ENCODE results near the gene DNAAF8. TPM values are rescaled to one million over a fixed set of nuclear protein-coding genes. Genes with fewer than 3 reads are reported as not detected.
"Not testable (repeated sequence)": the region's sequence is repeated elsewhere in the genome, so short reads cannot be mapped to it uniquely, and the experiment has no call there.

Gene DNAAF8
- total and polyA plus RNA-seq, 2 donors (not counting 3 experiments of a cell fraction or from before 2014, with no cell fraction given), result 0.58 to 1.0 TPM

GRCh38 chr16:4783951-4784336 is 49.6 kb downstream of the DNAAF8 start:
- no peak overlapping the region for H2AFZ ChIP-seq (ENCODE audit: low read depth, low read length)
- H3K9ac ChIP-seq (replicated peaks; ENCODE audit: extremely low read depth, insufficient read depth, low read length), result no peak overlapping the region
- H3K79me2 ChIP-seq (ENCODE audit: control insufficient read depth, insufficient read depth, low read length), result no peaks in the 10 kb centered on the region
- BruUV-seq (replicated peaks), result no TSS peak
- H3K27ac ChIP-seq (ENCODE audit: insufficient read depth, low read depth, low read length), result no peak overlapping the region
- H3K4me1 ChIP-seq (ENCODE audit: control insufficient read depth, extremely low read depth, insufficient read depth, low read length), result no peaks in the 10 kb centered on the region
- H3K36me3 ChIP-seq (ENCODE audit: control insufficient read depth in 2 of 2, extremely low read depth in 1 of 2, insufficient read depth in 2 of 2, low read length in 2 of 2), result no peaks in the 10 kb centered on the region
- H3K9me1 ChIP-seq (replicated peaks; ENCODE audit: control insufficient read depth, extremely low read depth, insufficient read depth, low read length), result no peaks in the 10 kb centered on the region
- no peaks in the 10 kb centered on the region for H4K20me1 ChIP-seq (replicated peaks; ENCODE audit: control insufficient read depth, extremely low read depth, insufficient read depth, low read length)
- no peak overlapping the region for H3K4me3 ChIP-seq (replicated peaks in 1 of 3; ENCODE audit: insufficient read depth in 1 of 3, low read depth in 1 of 3, low read length in 3 of 3)
- no peak for FAIRE-seq
- H3K4me2 ChIP-seq (ENCODE audit: insufficient read depth, low read length), result no peak overlapping the region
- no peak for TF ChIP-seq POLR2AphosphoS5 (IDR thresholded peaks at IDR 0.05; ENCODE audit: insufficient read depth, low read depth, low read length)
- TF ChIP-seq POLR2A (IDR thresholded peaks at IDR 0.05; ENCODE audit: low read depth, low read length), result no peak
- TF ChIP-seq CTCF (IDR thresholded peaks at IDR 0.05; ENCODE audit: extremely low read depth in 1 of 2, insufficient read depth in 1 of 2, low read depth in 1 of 2, low read length in 2 of 2), result no peak
- no peak for TF ChIP-seq JUN (IDR thresholded peaks at IDR 0.05; ENCODE audit: borderline replicate concordance, insufficient read depth, insufficient read length, low read depth)
- TF ChIP-seq MAX (IDR thresholded peaks at IDR 0.05; ENCODE audit: insufficient read depth, insufficient read length), result no peak
- no peak for TF ChIP-seq EZH2 (IDR thresholded peaks at IDR 0.05; ENCODE audit: borderline replicate concordance, low read depth, low read length, severe bottlenecking)
- TF ChIP-seq FOS (IDR thresholded peaks at IDR 0.05; ENCODE audit: borderline replicate concordance, insufficient read depth, low read length), result no peak
- no peak for TF ChIP-seq MYC (IDR thresholded peaks at IDR 0.05; ENCODE audit: low read depth, low read length)
- dilution Hi-C loops (cut with MboI; ENCODE audit: extremely low pct_ligation_motif_present, low sequenced_read_pairs) (no loop called here), intact Hi-C loops (cut with micrococcal nuclease) (no loop called here)
- POLR2A ChIA-PET, result no interaction called here
- no peaks in the 10 kb centered on the region for H3K9me3 ChIP-seq (replicated peaks; ENCODE audit: control insufficient read depth, insufficient read depth, low read length)
- CTCF ChIA-PET, result no interaction called here
- no peaks in the 10 kb centered on the region for H3K27me3 ChIP-seq (ENCODE audit: control insufficient read depth in 2 of 2, insufficient read depth in 2 of 2, low read length in 2 of 2)
- no peak for DNase-seq (ENCODE audit: low read depth, low spot score)

- H3K4me1 ChIP-seq (ENCODE audit: control insufficient read depth, extremely low read depth, insufficient read depth, low read length); H3K4me2 ChIP-seq (ENCODE audit: insufficient read depth, low read length); H3K9ac ChIP-seq (replicated peaks; ENCODE audit: extremely low read depth, insufficient read depth, low read length); H3K27me3 ChIP-seq (ENCODE audit: control insufficient read depth in 2 of 2, insufficient read depth in 2 of 2, low read length in 2 of 2); POLR2A ChIA-PET; BruUV-seq (replicated peaks); FAIRE-seq; H3K36me3 ChIP-seq (ENCODE audit: control insufficient read depth in 2 of 2, extremely low read depth in 1 of 2, insufficient read depth in 2 of 2, low read length in 2 of 2); H3K4me3 ChIP-seq (replicated peaks in 1 of 3; ENCODE audit: insufficient read depth in 1 of 3, low read depth in 1 of 3, low read length in 3 of 3); intact Hi-C loops (cut with micrococcal nuclease); H2AFZ ChIP-seq (ENCODE audit: low read depth, low read length); H3K9me3 ChIP-seq (replicated peaks; ENCODE audit: control insufficient read depth, insufficient read depth, low read length); H3K79me2 ChIP-seq (ENCODE audit: control insufficient read depth, insufficient read depth, low read length); H3K9me1 ChIP-seq (replicated peaks; ENCODE audit: control insufficient read depth, extremely low read depth, insufficient read depth, low read length); dilution Hi-C loops (cut with MboI; ENCODE audit: extremely low pct_ligation_motif_present, low sequenced_read_pairs); H3K27ac ChIP-seq (ENCODE audit: insufficient read depth, low read depth, low read length); DNase-seq (ENCODE audit: low read depth, low spot score); H4K20me1 ChIP-seq (replicated peaks; ENCODE audit: control insufficient read depth, extremely low read depth, insufficient read depth, low read length); CTCF ChIA-PET: not testable (repeated sequence)
Measured at GRCh38 chr16:4784444-4784987, 50.2 kb downstream of the DNAAF8 start.

Measured in endothelial cell of umbilical vein (primary cell).